Eye (tissue), 1 donor: ENCODE results near the gene RPS6KA4.

Experiments used
- DNase-seq: peaks from one replicate; pipeline ENCODE4 v3.0.0-alpha.2; 2015

The RPS6KA4 gene

DNA sequence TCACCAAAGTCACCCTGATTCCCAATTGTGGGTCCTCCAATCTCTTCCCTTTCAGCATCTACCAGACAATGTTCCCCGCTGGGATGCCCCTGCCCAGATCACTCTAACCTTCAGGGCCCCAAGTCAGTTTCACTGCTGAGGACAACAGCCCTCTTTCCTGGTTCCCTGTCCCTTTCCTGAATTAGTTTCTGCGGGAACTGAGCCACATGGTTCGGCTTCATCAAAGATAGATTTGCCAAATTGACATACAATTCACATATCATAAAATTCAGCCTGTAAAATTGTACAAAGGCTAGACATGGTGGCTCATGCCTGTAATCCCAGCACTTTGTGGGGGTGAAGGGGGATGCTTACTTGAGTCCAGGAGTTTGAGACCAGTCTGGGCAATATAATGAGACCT lies 31.0 kb upstream of the RPS6KA4 start:
- DNase-seq, result no peak

DNA sequence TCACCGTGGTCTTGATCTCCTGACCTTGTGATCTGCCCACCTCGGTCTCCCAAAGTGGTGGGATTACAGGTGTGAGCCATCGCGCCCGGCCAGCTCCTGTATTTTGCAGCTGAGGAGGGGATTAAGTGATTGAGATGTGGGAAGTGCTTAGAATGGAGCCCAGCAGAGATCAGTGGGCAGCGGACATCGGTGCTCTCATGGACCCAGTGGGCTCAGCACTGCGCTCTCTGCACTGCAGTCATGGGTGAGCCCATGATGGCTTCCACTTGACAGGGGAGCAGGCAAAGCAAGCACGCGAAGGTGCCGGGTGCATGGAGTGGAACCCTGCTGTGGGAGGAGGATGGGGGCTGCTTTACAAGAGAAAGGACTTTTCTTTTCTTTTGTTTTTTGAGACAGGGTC lies 28.1 kb upstream of the RPS6KA4 start:
- no peak for DNase-seq

DNA sequence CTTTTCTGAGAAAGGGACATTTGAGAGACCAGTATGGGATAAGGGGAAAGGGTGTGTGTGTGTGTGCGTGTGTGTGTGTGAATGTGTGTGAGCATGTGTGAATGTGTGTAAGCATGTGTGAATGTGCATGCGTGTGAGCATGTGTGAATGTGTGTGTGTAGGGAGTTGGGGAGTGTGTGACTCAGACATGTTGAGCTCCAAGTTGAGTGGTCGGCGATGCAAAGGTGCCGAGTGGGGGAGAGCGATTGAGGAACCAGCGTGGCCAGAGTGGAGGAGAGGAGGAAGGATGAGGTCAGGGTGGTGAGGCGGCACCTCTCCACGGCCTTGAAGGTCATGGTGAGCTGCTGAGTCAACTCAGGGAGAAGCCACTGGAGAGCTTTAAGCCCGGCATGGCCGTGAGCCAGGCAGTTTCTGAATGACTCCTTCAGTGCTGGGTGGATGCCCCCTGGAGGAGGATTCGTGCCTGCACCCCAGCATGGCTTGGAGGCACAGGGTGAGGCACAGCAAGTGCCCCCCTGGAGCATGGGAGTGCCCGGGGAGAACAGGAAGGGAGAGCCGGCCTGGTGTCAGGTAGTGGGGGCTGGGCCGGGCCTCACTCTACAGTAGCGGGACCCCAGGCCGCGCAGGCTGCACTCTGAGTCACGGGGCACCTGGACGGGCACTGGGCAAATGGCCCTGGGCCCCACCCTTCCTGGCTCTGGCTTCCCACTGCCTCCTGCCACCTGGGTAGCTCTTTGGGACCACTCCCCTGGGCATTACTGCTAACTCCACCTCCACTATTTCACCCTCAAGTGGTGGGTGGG lies 27.2 kb upstream of the RPS6KA4 start:
- peak; percentile 19 for DNase-seq

DNA sequence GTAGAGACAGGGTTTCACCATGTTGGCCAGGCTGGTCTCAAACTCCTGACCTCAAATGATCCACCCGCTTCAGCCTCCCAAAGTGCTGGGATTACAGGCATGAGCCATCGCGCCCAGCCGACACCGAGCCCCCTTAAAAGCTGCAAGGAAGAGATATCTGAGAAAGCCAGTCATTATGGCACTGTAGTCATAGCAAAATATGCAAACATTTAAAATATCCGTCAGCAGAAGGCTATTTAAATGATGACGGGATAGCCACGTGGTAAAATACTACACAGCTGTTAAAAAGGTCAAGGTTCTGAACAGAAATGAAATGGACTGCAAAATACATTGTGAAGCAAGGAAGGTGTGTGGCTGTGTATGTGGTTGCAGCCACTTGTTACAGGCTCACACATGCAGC lies 25.4 kb upstream of the RPS6KA4 start:
- no peak for DNase-seq

DNA sequence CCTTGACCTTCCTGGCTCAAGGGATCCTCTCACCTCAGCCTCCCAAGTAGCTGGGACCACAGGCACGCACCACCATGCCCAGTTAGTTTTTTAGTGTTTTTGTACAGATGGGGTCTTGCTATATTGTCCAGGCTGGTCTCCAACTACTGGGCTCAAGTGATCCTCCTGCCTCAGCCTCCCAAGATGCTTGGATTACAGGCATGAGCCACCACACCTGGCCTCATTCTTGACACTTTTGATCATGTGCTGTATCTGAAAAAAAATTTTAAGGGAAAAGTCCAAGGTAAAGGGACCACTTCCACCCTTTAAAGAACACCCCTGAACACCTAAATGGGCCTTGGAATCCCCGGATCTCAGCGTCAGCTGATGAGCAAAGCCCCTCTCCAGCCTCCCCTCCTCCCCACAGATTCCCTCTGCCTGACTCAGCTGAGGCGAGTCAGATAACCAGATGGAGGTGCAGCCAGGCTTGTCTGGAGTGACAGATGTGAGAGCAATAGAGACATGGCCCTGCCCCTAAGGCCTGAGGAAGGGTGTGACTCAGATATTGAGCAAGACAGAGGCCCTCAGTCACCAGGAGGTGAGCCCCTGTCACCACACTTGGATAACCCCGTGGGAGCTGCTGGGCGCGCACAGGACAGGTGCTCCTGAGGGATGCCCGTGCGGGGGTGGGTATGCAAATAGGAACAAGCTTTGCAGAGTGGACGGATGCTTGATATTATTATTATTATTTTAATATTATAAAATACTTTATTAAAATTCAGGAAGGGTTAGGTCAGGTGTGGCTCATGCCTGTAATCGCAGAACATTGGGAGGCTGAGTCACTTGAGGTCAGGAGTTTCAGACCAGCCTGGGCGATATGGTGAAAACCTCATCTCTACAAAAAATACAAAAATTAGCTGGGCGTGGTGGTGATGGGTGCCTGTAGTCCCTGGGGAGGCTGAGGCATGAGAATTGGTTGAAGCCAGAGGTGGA lies 23.9 kb upstream of the RPS6KA4 start:
- peak; percentile 82 for DNase-seq

DNA sequence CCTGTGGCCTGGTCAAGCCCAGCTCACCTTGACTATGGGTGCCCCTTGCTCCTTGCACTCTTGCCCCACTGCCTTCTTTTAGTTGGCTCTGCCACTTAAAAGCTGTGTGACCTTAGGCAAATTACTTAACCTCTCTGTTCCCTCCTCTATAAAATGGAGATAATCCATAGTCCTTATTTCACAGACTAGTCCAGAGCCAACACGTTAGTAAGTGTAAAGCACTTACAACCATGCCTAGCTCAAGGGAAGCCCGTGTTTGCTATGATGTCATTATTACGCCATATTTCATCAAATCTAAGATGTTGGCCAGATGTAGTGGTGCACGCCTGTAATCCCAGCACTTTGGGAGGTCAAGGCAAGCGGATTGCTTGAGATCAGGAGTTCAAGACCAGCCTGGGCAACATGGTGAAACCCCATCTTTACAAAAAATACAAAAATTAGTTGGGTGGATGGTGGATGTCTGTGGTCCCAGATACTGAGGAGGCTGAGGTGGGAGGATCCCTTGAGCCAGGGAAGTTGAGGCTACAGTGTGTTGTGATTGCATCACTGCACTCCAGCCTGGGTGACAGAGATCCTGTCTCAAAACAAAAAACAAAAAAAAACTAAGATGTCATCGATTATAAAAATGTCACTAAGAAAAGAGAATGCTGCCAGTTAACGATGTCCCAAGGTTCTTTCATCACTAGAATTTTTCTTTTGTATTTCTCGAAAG lies 21.3 kb upstream of the RPS6KA4 start:
- no peak for DNase-seq

DNA sequence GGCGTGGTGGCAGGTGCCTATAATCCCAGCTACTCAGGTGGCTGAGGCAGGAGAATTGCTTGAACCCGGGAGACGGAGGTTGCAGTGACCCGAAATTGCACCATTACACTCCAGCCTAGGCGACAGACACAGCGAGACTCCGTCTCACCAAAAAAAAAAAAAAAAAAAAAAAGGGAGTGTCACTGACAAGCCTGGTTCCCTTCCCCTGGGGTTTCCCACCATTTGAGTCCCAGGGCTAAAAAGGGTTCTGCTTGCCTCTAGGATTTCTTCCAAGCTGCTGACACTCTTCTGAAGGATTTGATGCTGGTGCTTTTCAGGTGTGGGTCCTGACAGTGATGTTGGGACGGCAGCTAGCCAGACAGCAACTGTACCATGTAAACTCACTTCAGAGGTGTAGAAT lies 20.2 kb upstream of the RPS6KA4 start:
- no peak for DNase-seq

DNA sequence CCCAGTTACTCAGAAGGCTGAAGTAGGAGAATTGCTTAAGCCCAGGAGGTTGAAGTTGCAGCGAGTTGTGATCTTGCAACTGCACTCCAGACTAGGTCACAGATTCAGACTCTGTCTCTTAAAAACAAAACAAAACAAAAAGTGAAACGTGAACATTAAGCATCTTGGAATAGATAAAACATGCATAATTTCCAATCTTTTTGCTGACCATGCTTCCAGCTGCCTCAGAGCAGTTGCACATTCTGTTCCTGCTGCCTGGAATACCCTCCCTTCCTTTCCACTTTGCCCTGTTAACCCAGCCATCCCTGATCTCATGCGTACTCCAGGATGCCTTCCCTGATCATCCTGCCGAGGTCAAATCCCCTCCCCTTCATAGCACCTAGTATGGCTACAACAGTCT lies 19.7 kb upstream of the RPS6KA4 start:
- DNase-seq, result no peak

DNA sequence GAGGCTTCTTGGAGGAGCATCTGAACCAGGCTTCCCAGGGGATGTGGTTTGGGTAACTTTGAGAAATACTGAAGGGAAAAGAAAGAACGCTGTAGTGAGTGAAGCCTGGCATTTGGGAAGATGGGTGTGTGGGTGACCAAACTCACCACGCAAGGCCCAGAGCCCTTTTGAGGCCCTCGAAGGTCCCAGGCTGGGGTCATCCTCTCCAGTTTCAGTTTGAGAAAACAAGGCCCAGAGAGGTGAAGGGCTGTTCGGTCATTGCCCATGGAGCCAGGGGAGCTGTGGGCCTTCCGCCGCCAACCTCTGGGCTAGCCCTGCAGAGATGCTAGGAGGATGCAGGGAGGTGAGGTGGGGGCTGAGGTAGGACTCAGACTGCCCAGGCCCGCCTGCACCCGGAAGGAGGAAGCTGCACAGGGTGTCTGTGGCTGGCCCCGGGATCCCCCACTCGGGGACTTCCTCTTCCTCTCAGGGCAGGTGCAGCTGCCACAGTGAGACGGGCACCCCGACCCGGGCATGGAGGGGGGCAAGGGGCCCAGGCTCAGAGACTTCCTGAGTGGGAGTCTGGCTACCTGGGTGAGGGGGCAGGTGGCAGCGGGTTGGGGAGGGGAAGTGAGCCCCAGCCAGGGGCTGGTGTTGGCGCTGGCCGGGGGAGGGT lies 19.1 kb upstream of the RPS6KA4 start, which contains the start of gene CCDC88B:
Gene CCDC88B, plus strand, starts transcription at position 451 of the 655 bp plus-strand sequence. Its CDS starts 63 bp downstream, at position 514.
- DNase-seq, result no peak

DNA sequence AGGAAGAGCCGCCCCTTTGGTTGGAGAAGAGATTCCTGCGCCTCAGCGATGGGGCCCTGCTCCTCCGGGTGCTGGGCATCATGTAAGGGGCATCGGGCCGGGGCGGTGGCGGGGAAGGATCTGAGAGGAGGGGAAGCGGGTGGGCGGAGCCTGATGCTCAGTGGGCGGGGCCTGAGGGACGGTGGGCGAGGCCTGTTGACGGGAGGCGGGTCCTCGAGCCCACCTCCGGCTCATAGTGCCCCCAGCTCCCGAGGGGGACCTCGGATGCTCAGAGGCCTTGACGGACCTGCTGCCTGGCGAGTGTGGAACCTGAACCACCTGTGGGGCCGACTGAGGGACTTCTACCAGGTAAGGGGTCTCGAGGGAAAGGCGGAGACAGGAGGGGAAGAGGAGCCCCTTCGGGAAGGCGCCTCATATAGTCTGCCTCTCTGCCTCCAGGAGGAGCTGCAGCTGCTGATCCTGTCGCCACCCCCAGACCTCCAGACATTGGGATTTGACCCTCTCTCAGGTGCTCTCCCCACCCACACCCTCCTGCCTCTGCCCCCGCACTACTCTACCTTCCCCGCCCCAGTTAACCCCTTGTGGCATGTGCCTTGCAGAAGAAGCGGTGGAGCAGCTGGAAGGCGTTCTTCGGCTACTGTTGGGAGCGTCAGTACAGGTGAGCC lies 18.2 kb upstream of the RPS6KA4 start:
- DNase-seq, result peak; percentile 58

DNA sequence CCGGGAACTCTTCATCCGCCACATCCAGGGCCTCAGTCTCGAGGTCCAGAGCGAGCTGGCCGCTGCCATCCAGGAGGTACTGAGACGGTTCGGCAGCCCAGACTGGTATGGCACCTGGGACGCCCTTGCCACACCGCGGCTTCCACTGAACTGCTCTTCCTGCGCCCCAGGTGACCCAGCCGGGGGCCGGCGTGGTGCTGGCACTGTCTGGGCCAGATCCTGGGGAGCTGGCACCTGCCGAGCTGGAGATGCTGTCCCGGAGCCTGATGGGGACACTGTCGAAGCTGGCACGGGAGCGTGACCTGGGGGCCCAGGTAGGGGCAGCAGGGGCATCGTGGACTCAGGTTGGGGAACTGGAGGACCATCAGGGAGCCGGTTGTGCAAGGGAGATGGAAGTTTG lies 17.5 kb upstream of the RPS6KA4 start:
- DNase-seq, result no peak

DNA sequence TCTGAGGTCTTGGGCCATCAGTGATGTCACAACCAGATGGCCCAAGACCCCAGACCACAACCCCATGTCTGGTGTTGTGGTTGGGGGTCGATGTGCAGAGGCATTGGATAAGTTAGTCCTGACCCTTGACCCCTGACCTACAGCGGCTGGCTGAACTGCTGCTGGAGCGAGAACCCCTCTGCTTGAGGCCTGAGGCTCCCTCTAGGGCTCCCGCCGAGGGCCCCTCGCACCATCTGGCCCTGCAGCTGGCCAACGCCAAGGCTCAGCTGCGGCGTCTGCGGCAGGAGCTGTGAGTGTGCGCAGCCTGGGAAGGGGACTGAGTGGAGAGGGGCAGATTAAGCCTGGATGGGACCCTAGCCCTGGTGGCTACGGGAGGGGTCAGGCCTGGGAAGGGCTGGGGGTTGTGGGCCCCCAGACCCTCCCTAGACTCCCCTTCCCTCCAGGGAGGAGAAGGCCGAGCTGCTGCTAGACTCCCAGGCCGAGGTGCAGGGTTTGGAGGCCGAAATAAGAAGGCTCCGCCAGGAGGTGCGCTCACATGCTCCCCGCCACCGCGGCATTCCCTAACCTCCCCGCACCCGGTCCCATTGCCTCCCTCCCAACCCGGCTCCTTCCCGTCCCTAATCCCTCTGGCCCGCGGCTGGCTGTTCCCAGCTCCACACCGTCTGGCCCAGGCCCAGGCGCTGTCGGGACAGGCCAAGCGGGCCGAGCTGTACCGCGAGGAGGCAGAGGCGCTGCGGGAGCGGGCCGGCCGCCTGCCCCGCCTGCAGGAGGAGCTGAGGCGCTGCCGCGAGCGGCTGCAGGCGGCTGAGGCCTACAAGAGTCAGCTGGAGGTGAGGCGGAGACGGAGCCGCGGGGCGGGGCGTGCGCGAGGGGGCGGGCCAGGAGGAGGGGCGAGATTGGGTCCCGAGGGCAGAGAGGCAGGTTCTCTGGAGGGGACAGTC lies 16.8 kb upstream of the RPS6KA4 start:
- DNase-seq, result peak; percentile 92

DNA sequence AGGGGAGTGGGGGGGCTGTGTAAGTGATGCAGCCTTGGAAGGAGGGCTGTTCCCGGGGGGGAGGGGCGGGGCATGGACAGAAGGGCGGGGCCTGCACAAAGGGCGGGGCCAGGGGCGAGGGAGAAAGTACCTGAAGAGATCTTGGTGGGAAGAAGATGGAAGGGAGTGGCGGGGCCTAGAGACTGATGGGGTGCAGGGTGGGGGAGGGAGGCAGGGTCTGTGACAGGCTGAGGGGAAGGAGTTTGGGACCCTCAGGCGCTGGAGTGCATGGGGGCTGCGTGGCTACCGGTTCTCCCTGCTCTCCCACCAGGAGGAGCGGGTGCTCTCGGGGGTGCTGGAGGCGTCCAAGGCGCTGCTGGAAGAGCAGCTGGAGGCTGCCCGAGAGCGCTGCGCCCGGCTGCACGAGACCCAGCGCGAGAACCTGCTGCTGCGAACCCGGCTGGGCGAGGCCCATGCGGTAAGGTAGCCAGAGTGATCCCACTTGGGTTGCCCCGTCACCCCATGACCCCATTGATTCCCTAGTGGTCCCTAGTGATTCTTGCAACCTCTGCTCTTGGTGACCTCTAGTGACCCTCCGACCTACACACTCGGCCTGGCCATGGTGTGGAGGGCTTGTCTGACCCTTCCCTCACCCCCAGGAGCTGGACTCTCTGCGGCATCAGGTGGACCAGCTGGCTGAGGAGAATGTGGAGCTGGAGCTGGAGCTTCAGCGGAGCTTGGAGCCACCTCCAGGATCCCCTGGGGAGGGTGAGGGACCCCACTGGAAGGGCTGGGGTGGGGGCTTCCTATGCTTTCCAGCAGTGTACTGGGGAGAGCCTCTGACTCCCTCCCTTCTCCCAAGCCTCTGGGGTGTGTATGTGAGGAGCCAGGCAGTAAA lies 15.9 kb upstream of the RPS6KA4 start:
- DNase-seq, result no peak

DNA sequence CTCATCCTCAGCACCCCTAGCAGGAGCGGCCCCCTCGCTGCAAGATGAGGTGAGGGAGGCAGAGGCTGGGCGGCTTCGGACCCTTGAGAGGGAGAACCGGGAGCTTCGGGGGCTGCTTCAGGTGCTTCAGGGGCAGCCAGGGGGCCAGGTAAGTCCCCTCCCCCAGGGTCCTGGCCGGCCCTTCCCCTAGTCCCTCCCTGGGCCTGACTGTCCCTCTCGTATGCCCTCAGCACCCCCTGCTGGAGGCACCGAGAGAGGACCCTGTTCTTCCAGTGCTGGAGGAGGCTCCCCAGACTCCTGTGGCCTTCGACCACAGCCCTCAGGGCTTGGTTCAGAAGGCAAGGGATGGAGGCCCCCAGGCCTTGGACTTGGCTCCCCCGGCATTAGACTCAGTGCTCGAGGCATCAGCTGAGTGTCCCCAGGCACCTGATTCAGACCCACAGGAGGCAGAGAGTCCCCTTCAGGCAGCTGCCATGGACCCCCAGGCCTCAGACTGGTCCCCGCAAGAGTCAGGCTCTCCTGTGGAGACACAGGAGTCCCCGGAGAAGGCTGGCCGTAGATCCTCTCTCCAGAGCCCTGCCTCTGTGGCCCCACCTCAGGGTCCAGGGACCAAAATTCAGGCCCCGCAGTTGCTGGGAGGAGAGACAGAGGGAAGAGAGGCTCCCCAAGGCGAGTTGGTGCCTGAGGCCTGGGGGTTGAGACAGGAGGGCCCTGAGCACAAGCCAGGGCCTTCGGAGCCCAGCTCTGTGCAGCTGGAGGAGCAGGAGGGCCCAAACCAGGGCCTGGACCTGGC lies 15.0 kb upstream of the RPS6KA4 start:
- DNase-seq, result peak; percentile 32

DNA sequence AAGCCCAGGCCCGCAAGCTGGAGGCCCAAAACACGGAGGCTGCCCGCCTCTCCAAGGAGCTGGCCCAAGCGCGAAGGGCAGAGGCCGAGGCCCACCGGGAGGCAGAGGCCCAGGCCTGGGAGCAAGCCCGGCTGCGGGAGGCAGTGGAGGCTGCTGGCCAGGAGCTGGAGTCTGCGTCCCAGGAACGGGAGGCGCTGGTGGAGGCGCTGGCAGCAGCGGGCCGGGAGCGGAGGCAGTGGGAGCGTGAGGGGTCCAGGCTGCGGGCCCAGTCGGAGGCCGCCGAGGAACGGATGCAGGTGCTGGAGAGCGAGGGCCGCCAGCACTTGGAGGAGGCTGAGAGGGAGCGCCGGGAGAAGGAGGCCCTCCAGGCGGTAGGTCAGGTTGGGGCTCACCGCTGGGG lies 14.2 kb upstream of the RPS6KA4 start:
- no peak for DNase-seq

DNA sequence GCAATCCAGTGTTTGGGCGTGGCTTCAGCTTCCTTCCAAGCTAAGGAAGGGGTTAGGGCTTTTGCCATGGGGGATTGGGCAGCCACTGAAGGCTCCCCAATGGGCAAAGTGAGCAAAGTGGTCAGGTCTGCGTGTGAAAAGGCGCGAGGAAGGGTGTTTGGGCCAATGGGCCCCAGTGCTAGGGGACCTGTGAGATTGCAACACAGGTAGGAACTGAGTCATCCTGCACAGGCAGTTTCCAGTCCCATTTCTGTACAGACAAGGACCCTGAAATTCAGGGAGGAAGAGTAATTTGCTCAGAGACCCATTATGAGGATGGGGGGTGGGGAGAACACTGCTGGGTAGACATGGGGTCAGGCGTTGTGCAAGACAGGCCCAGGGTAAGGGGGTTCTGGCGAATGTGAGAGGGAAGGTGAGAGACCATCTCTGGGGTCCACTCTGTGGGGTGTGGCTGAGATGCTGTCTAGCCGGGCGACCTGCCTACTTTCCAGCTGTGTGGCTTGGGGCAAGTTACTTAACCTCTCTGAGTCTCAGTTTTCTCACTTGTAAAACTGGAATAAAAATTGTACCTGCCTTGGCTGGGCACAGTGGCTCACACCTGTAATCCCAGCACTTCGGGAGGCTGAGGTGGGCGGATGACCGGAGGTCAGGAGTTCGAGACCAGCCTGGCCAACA lies 11.6 kb upstream of the RPS6KA4 start:
- no peak for DNase-seq

DNA sequence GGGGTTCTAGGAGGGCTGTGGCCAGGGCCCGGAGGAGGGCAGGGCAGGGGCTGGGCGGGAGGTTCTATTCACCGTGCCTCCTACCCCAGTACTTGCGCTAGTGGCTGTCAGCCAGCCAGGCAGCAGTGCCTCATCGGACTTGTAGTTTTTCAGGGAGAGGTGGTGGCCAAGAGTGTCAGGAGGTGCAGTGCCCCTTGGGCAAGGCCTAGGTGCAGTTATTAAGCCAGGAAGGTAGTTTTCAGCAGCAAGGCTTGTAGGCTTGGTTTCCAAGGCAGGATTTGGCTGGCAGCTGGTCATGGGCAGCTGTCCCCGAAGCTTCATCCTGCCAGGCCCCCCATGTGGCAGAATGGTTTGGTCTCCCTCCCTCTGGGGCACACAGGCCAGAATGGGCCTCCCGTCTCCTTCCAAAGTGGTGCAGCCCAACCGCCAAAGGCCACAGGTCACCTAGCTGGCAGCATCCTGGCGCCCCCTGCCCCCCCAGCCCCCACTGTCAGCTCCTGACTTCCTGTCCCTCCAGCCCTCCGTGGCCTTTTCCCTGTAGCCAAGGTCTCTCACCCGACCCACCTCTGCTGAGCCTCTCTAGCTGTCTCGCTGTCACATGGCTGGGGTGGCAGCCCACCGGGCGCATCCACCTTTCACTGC lies 10.5 kb upstream of the RPS6KA4 start:
- peak; percentile 56 for DNase-seq

DNA sequence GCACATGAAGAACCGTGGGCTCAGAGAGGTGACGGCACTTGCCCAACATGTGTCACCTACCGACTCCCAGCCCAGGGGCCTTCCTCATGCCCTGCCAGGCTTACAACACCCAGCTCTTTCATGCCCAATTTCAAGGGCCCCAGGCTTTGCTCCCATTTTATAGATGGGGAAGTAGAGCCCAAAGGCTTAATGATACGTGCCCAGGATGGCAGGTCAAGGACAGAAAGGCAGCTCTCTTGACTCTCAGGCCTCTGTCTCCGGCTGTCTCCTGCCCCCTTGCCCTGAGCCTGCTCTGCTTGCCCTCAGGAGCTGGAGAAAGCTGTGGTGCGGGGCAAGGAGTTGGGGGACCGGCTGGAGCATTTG lies 10.0 kb upstream of the RPS6KA4 start:
- no peak for DNase-seq
